ENCODE data around the gene GNG3.

GNG3 gene

DNA sequence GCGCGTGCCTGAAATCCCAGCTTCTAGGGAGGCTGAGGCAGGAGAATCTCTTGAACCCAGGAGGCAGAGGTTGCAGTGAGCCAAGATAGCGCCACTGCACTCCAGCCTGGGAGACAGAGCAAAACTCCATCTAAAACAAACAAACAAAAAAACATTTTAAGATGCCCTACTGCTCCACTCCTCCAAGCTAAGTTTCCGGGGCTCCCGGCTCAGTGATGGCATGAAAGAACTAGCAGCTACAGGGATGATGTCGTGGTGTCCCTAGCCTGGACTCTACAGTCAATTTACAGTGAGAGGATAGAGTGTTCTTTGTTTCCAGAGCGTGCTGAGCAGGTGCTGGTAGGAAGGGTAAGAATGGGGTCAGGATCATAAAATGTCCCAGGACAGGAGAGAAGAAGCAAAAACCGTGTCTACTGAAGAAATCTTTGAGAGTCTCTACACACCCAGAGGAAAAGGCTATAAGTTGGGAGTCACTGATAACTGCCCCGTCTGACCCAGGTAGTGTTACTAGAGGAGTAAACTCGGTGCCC, 47.7 kb downstream of the GNG3 start:
- in situ Hi-C loops (cut with MboI; ENCODE audit: low sequenced_read_pairs): no loop called here

DNA sequence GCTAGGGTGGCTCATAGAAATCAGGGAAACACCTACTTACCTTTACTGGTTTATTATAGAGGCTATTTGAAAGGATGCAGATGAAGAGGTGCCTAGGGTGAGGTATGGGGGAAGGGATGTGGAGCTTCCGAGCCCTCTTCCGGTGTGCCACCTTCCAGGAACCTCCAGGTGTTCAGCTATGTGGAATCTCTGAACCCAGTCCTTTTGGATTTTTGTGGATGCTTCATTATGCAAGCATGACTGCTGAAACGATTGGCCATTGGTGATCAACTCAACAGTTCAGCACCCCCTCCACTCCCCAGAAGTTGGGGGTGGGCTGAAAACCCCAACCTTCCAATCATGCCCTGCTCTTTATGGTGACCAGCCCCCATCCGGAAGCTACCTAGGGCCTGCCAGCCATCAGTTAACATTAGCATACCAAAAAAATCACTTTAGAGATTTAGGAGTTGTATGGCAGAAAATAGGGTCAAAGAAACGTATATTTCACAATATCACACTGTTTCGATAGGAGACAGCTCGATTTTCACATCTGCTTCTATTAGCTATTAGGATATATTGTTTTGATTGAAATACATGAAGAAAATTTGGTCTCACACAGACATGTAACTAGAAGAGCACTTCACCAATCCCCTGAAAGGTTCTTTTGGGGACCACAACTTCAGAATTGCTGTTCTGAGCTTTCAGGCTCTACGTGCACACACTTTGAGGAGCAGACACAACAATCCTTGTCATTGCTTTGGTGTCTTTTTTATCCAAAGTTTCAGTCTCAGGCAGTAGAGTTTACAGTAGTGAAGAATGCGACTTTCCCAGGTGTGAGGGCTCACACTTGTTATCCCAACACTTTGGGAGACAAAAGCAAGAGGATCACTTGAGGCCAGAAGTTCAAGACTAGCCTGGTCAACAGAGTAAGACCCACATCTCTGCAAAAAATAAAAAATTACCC, 50.6 kb downstream of the GNG3 start:
- in situ Hi-C loops (cut with MboI; ENCODE audit: low sequenced_read_pairs): no loop called here
